Loucy (cell line): ENCODE measurements around the gene SKI.

ENCODE experiments used
- H2AFZ ChIP-seq: fragments of 200-600 bp; sonication (generic); 2 replicates; pipeline ENCODE4 v1.6.0; 2016; ENCODE audit warnings: antibody characterized with exemption, mild to moderate bottlenecking, low read length, moderate library complexity
- H3F3A ChIP-seq: fragments of 200-600 bp; 2 replicates; pipeline ENCODE4 v1.6.0; 2016; ENCODE audit warnings: antibody characterized with exemption, low read depth, mild to moderate bottlenecking
- H3K27me3 ChIP-seq: fragments of 200-600 bp; sonication (generic); 2 replicates; pipeline ENCODE4 v1.6.1; 2014; ENCODE audit warnings: low read length, mild to moderate bottlenecking; ENCODE audit not compliant: insufficient read depth, poor library complexity, severe bottlenecking
- H3K36me3 ChIP-seq: fragments of 200-600 bp; sonication (generic); 2 replicates; pipeline ENCODE4 v1.6.1; 2016; ENCODE audit warnings: low read length; ENCODE audit not compliant: insufficient read depth
- H3K4me1 ChIP-seq: fragments of 200-600 bp; sonication (generic); 2 replicates; pipeline ENCODE4 v1.5.1; 2014; ENCODE audit warnings: low read length, mild to moderate bottlenecking; ENCODE audit not compliant: insufficient read depth, poor library complexity, severe bottlenecking
- H3K4me2 ChIP-seq: fragments of 200-600 bp; sonication (generic); 2 replicates; pipeline ENCODE4 v1.6.0; 2014; ENCODE audit warnings: antibody characterized with exemption, low read length, low read depth, mild to moderate bottlenecking; ENCODE audit not compliant: poor library complexity, severe bottlenecking
- H3K4me3 ChIP-seq: fragments of 200-600 bp; sonication (generic); 2 replicates; pipeline ENCODE4 v1.5.1; 2014; ENCODE audit warnings: low read length, mild to moderate bottlenecking, mixed read lengths; ENCODE audit not compliant: poor library complexity, severe bottlenecking
- H3K79me2 ChIP-seq: fragments of 200-600 bp; sonication (generic); 2 replicates; pipeline ENCODE4 v1.6.1; 2014; ENCODE audit warnings: low read length; ENCODE audit not compliant: insufficient read depth
- H3K9ac ChIP-seq: fragments of 200-600 bp; sonication (generic); 2 replicates; pipeline ENCODE4 v1.6.0; 2014; ENCODE audit warnings: mild to moderate bottlenecking, low read depth, low read length, moderate library complexity; ENCODE audit not compliant: poor library complexity, severe bottlenecking
- H3K9me2 ChIP-seq: fragments of 200-600 bp; sonication (generic); replicated peaks from 2 replicates; pipeline ENCODE4 v1.6.1; 2016; ENCODE audit warnings: low read depth, low read length, mixed read lengths
- H3K9me3 ChIP-seq: fragments of 200-600 bp; sonication (generic); 2 replicates; pipeline ENCODE4 v1.6.1; 2014; ENCODE audit warnings: mild to moderate bottlenecking, antibody characterized with exemption, low read length, low read depth; ENCODE audit not compliant: insufficient read depth
- H4K20me1 ChIP-seq: fragments of 200-600 bp; sonication (generic); 2 replicates; pipeline ENCODE4 v1.6.0; 2014; ENCODE audit warnings: antibody characterized with exemption, low read length, mild to moderate bottlenecking; ENCODE audit not compliant: insufficient read depth, poor library complexity, severe bottlenecking
- EZH2phosphoT487 ChIP-seq: fragments of 200-600 bp; IDR thresholded peaks from 2 replicates; pipeline ENCODE4 v1.6.1; 2018; ENCODE audit warnings: antibody characterized with exemption, mild to moderate bottlenecking, moderate library complexity, borderline replicate concordance
- TF ChIP-seq, protein P1 (sequence below): fragments of 200-600 bp; sonication (generic); conservative IDR thresholded peaks from 2 replicates; pipeline ENCODE4 v1.5.1; 2014; ENCODE audit warnings: mild to moderate bottlenecking, antibody characterized with exemption, low read length

SKI gene

GRCh38 chr1:2228157-2228594, at the start of gene SKI:
Gene SKI (plus strand): TSS chr1:2228319. CDS start chr1:2228767, 448 bp downstream.
- Histone ChIP-seq H3F3A (no peaks in the 10 kb centered on the region), H4K20me1 (peaks cover 39% of the 10 kb centered on the region), H3K79me2 (peaks cover 45% of the 10 kb centered on the region), H3K4me3 (peak within 1 kb of the TSS; percentile 71), H3K4me2 (peak within 1 kb of the TSS; percentile 77), H3K4me1 (peaks cover 35% of the 10 kb centered on the region), H3K9me3 (no peaks in the 10 kb centered on the region), H3K36me3 (no peaks in the 10 kb centered on the region), H2AFZ (no peak within 1 kb of the TSS), H3K27me3 (no peaks in the 10 kb centered on the region), H3K9me2 (no peaks in the 10 kb centered on the region), H3K9ac (peak within 1 kb of the TSS; percentile 70)
- TF ChIP-seq, protein P1, sequence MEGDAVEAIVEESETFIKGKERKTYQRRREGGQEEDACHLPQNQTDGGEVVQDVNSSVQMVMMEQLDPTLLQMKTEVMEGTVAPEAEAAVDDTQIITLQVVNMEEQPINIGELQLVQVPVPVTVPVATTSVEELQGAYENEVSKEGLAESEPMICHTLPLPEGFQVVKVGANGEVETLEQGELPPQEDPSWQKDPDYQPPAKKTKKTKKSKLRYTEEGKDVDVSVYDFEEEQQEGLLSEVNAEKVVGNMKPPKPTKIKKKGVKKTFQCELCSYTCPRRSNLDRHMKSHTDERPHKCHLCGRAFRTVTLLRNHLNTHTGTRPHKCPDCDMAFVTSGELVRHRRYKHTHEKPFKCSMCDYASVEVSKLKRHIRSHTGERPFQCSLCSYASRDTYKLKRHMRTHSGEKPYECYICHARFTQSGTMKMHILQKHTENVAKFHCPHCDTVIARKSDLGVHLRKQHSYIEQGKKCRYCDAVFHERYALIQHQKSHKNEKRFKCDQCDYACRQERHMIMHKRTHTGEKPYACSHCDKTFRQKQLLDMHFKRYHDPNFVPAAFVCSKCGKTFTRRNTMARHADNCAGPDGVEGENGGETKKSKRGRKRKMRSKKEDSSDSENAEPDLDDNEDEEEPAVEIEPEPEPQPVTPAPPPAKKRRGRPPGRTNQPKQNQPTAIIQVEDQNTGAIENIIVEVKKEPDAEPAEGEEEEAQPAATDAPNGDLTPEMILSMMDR: no peak
- no peak for TF ChIP-seq EZH2phosphoT487

DNA sequence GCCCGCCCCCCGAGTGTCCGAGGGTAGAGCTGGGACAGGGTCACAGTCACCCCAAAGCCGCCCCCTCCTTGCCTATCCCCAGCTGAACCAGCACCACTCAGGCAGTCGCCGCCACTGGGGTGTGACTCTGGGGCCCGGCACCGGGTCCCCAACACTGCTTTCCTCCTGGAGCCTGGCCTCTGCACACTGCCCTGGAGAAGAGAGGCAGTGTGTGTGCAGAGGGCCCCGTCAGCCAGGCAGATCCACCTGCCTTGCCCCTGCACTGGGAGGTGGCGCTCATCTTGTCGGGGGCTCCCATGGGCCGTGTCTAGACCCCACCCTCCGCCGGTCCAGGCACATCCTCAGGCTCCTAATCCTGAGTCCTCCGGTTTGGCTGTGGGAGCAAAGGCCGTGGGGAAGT, 49.2 kb upstream of the SKI start:
- Histone ChIP-seq H3K27me3 (no peaks in the 10 kb centered on the region), H3K9me2 (no peaks in the 10 kb centered on the region), H3K4me1 (no peaks in the 10 kb centered on the region), H3K36me3 (no peaks in the 10 kb centered on the region), H3K9me3 (no peaks in the 10 kb centered on the region), H3K79me2 (no peaks in the 10 kb centered on the region), H3K4me3 (no peak overlapping the region), H4K20me1 (no peaks in the 10 kb centered on the region), H2AFZ (no peak overlapping the region), H3K9ac (no peak overlapping the region), H3K4me2 (no peak overlapping the region), H3F3A (no peaks in the 10 kb centered on the region)
- no peak for TF ChIP-seq EZH2phosphoT487
- TF ChIP-seq, protein P1: no peak

DNA sequence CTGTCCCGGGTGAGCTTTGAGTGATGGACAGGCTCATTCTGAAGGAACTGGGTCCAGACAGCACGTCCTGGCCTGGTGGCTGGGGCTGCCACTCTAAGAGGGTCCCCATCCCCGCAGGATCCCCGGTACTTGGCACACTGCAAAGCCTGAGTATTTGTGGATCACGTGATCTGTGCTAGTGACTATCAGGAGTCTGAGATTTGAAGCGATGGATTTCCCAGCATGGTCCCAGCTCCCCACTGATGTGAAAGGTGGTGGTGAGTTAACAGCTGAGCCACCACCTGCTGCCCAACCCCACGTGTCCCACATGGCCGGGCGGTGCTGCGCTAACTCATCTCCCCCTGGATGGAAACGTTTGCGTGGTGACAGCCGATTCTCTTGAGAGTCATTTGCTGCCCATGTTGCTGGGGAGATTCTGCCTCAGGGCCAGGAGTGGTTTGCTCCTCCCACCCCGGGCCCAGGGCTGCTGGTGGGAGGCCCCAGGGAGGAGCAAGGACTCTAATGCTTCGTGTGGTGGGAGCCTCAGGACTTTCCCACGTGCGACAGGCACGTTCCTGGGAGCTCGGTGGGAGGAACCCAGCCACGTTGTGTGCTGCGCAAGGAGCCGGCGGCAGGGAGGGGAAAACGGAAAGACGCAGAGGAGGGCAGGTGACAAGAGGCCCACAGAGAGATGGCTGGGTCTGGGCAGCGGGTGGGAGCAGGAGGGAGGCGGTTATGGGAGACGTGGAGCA, 48.7 kb upstream of the SKI start:
- Histone ChIP-seq H3K27me3 (no peaks in the 10 kb centered on the region), H3K9me3 (no peaks in the 10 kb centered on the region), H3F3A (no peaks in the 10 kb centered on the region), H2AFZ (no peak overlapping the region), H3K4me2 (no peak overlapping the region), H4K20me1 (no peaks in the 10 kb centered on the region), H3K79me2 (no peaks in the 10 kb centered on the region), H3K9ac (no peak overlapping the region), H3K9me2 (no peaks in the 10 kb centered on the region), H3K36me3 (no peaks in the 10 kb centered on the region), H3K4me1 (no peaks in the 10 kb centered on the region), H3K4me3 (no peak overlapping the region)
- TF ChIP-seq, protein P1: no peak
- no peak for TF ChIP-seq EZH2phosphoT487
